KMS-11 (cell line): ENCODE results near the gene AKT1S1.
A peak's percentile ranks its signal among the peaks of the same experiment; 100 is the strongest.

Experiments used
- H2AFZ ChIP-seq: fragments of 200-600 bp; sonication (generic); 2 replicates; pipeline ENCODE4 v1.6.1; 2016; ENCODE audit warnings: antibody characterized with exemption, mixed run types, low read depth
- H3K27ac ChIP-seq: fragments of 200-600 bp; sonication (generic); 2 replicates; pipeline ENCODE4 v1.6.1; 2016; ENCODE audit warnings: mild to moderate bottlenecking, mixed run types
- H3K27me3 ChIP-seq: fragments of 200-600 bp; sonication (generic); 2 replicates; pipeline ENCODE4 v1.6.1; 2017; ENCODE audit warnings: mild to moderate bottlenecking, low read depth, mixed run types, moderate library complexity; ENCODE audit not compliant: insufficient read depth
- H3K36me3 ChIP-seq: fragments of 200-600 bp; sonication (generic); 2 replicates; pipeline ENCODE4 v1.6.1; 2017; ENCODE audit warnings: mild to moderate bottlenecking, mixed run types; ENCODE audit not compliant: insufficient read depth
- H3K4me1 ChIP-seq: fragments of 200-600 bp; sonication (generic); 2 replicates; pipeline ENCODE4 v1.6.1; 2016; ENCODE audit warnings: mild to moderate bottlenecking, low read depth, mixed run types; ENCODE audit not compliant: poor library complexity, severe bottlenecking
- H3K4me2 ChIP-seq: fragments of 200-600 bp; sonication (generic); 2 replicates; pipeline ENCODE4 v1.7.0; 2016; ENCODE audit warnings: mild to moderate bottlenecking, mixed run types
- H3K4me3 ChIP-seq: fragments of 200-600 bp; sonication (generic); IDR thresholded peaks from 2 replicates; pipeline ENCODE4 v1.6.1; 2017; ENCODE audit warnings: low read depth, low read length, mixed read lengths; ENCODE audit not compliant: insufficient read depth
- H3K79me2 ChIP-seq: fragments of 200-600 bp; sonication (generic); 2 replicates; pipeline ENCODE4 v1.6.1; 2016; ENCODE audit warnings: low read depth, mixed run types; ENCODE audit not compliant: insufficient read depth
- H3K9ac ChIP-seq: fragments of 200-600 bp; sonication (generic); 2 replicates; pipeline ENCODE4 v1.6.1; 2016; ENCODE audit warnings: mild to moderate bottlenecking, mixed run types
- H4K20me1 ChIP-seq: fragments of 200-600 bp; sonication (generic); 2 replicates; pipeline ENCODE4 v1.6.1; 2016; ENCODE audit warnings: mild to moderate bottlenecking, mixed run types; ENCODE audit not compliant: insufficient read depth
- TF ChIP-seq, protein P1 (sequence below): fragments of 200-600 bp; sonication (generic); conservative IDR thresholded peaks from 2 replicates; pipeline ENCODE4 v1.6.1; 2017; ENCODE audit warnings: low read depth, mild to moderate bottlenecking, antibody characterized with exemption, low read length, moderate library complexity, mixed read lengths

Gene AKT1S1

DNA sequence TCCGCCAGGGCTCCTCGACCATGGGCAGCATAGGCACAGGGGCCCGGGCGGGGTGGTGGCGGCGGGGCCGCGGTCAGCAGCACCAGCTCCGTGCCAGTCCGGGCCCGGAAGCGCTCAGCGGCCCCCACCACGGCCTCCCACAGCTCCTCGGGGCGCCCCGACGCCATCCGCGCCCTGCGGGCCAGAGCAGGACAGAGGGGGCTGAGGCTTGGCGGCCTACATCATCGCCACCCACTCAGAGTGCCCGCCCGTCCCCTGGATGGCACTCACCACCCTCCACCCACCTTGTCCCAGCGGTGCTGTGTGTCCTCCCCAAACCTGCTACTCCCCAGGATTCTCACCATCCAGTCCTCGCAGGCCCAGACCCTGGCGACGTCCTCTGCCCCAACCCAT is 4.0 kb downstream of the AKT1S1 start:
- H3K79me2 ChIP-seq = peaks cover 23% of the 10 kb centered on the region
- H2AFZ ChIP-seq = no peak overlapping the region
- no peaks in the 10 kb centered on the region for H3K36me3 ChIP-seq
- H3K9ac ChIP-seq = no peak overlapping the region
- H3K27me3 ChIP-seq = no peaks in the 10 kb centered on the region
- no peak overlapping the region for H3K4me3 ChIP-seq
- H3K27ac ChIP-seq = no peak overlapping the region
- TF ChIP-seq, protein P1, sequence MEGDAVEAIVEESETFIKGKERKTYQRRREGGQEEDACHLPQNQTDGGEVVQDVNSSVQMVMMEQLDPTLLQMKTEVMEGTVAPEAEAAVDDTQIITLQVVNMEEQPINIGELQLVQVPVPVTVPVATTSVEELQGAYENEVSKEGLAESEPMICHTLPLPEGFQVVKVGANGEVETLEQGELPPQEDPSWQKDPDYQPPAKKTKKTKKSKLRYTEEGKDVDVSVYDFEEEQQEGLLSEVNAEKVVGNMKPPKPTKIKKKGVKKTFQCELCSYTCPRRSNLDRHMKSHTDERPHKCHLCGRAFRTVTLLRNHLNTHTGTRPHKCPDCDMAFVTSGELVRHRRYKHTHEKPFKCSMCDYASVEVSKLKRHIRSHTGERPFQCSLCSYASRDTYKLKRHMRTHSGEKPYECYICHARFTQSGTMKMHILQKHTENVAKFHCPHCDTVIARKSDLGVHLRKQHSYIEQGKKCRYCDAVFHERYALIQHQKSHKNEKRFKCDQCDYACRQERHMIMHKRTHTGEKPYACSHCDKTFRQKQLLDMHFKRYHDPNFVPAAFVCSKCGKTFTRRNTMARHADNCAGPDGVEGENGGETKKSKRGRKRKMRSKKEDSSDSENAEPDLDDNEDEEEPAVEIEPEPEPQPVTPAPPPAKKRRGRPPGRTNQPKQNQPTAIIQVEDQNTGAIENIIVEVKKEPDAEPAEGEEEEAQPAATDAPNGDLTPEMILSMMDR = no peak
- no peaks in the 10 kb centered on the region for H4K20me1 ChIP-seq
- no peak overlapping the region for H3K4me2 ChIP-seq
- peaks cover 28% of the 10 kb centered on the region for H3K4me1 ChIP-seq

DNA sequence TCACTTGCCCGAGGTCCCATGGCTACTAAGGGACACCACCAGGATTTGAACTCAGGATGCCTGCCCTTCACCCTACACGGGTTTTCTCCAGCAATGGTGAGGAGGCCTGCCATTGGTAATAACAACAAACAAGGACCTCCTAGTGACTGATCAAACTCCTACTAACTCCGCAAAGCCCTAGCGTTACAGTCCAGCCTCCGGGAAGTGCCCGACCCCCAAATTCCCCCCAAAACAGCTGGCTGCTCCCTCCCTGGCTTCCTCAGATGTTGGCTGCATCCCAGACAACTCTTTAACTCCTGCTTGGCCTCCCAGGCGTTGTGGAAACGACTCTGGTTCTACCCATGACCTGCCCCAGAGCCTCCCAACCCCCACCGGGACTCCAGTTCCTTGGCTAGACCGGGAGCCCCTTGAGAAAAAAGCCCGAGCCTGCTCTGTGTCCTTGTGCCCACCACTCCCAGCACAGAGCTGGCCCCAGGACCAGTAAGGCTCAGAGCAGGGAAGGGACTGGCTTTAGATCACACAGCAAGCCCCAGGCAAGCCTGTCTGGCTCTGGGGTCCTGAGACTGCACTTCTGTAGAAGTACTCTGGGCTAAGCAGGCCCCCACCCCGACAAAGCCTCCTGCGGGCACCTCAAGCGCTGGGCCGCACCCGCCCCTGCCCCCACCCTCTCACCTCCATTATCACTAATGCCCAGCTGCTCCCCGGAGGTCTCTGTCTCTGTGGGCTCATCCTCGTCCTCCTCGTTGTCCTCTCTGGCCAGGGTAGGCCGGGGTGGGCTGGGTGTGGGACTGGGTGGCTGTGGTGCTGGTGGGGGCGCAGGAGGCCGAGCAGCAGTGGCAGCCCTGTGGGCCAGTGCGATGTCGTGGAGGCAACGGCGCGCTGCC is 4.7 kb downstream of the AKT1S1 start:
- no peak overlapping the region for H3K4me2 ChIP-seq
- H3K36me3 ChIP-seq = no peaks in the 10 kb centered on the region
- H3K4me1 ChIP-seq = peaks cover 34% of the 10 kb centered on the region
- no peak overlapping the region for H3K9ac ChIP-seq
- H2AFZ ChIP-seq = no peak overlapping the region
- no peaks in the 10 kb centered on the region for H3K27me3 ChIP-seq
- no peaks in the 10 kb centered on the region for H4K20me1 ChIP-seq
- peaks cover 23% of the 10 kb centered on the region for H3K79me2 ChIP-seq
- no peak overlapping the region for H3K4me3 ChIP-seq
- H3K27ac ChIP-seq = no peak overlapping the region
- TF ChIP-seq, protein P1 = no peak

DNA sequence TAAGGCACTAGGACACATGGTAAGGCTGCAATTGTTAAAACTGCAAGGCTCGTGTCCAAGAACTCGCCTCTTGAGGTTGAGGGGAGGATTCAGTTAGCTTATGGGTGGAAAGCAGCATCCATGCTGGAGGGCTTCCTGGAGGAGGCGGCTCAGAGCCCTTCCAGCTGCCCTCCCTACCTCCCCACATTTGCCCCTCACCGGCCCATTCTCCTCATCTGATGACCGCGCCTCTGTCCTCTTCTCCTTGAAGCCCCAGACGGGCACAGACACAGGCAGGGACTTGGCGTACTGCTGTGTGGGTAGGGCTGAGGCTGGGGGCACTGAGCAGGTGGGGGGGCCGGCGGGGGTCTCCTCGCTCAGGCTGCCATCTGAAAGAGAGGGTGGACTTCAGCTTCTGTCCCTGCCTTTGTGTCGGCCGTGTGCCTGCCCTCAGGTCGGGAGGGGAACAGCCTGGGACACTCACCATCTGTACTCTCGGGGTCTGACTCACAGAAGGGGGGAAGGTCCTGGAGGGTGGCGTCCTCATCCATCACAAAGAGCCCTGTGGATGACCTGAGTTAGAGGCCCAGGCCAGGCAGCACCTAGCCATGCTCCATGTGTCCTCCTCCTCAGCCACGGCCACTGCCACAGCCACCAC is 5.7 kb downstream of the AKT1S1 start:
- no peaks in the 10 kb centered on the region for H3K27me3 ChIP-seq
- TF ChIP-seq, protein P1 = no peak
- no peak overlapping the region for H3K4me2 ChIP-seq
- no peak overlapping the region for H3K4me3 ChIP-seq
- H3K79me2 ChIP-seq = peaks cover 24% of the 10 kb centered on the region
- H3K36me3 ChIP-seq = no peaks in the 10 kb centered on the region
- H3K9ac ChIP-seq = no peak overlapping the region
- peaks cover 35% of the 10 kb centered on the region for H3K4me1 ChIP-seq
- no peak overlapping the region for H3K27ac ChIP-seq
- no peak overlapping the region for H2AFZ ChIP-seq
- no peaks in the 10 kb centered on the region for H4K20me1 ChIP-seq

DNA sequence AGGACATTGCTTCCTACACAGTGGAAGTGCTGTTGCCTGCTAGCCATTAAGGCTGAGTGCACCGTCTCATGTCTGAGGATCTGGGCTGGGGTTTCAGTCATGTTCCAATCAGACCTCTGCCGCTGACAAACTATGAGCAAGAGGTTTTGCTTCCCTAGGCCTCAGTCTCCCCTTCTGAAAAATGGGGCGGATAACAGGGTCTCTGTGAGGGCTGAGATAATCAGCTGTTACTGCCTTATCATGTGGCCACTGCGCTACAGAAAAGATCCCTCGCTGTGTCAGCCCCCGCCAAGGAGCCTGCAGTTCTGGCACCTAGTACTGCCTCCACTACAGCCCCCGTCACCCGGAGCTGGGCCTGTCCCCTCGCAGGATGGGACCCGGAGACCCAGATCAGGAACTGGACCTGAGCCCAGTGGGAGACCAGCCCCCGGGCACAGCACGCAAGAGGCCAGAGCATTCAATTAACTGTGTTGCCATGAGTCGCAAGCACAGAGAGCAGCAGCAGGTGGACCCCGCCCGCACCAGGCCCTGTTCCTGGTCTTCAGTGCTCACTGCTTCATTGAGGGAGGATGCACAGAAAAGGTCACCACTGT is 6.8 kb downstream of the AKT1S1 start:
- no peak overlapping the region for H3K4me3 ChIP-seq
- H3K4me2 ChIP-seq = peak overlapping the region; percentile 93
- H3K4me1 ChIP-seq = peaks cover 42% of the 10 kb centered on the region
- no peaks in the 10 kb centered on the region for H3K36me3 ChIP-seq
- H4K20me1 ChIP-seq = no peaks in the 10 kb centered on the region
- H3K27ac ChIP-seq = peak overlapping the region; percentile 55
- peak overlapping the region; percentile 41; the same call in 1 of the 2 replicates for H2AFZ ChIP-seq
- H3K27me3 ChIP-seq = no peaks in the 10 kb centered on the region
- TF ChIP-seq, protein P1 = no peak
- H3K79me2 ChIP-seq = peaks cover 22% of the 10 kb centered on the region
- peak overlapping the region; percentile 42; the same call in 1 of the 2 replicates for H3K9ac ChIP-seq
